GM19395 (cell line): ENCODE measurements around the gene RPL13.

Experiments used
- ATAC-seq: cut with Tn5 transposase; IDR thresholded peaks from one replicate; pipeline ENCODE4 v1.9.1; 2021; ENCODE audit warnings: mild to moderate bottlenecking, moderate library complexity; ENCODE audit not compliant: unreplicated experiment

The RPL13 gene

GRCh38 chr16:89545044-89545830 is 15.2 kb upstream of the RPL13 start:
- no peak for ATAC-seq

GRCh38 chr16:89545831-89546574 is 14.5 kb upstream of the RPL13 start:
- ATAC-seq, result no peak

- no peak for ATAC-seq
Measured at GRCh38 chr16:89546781-89547180, 13.7 kb upstream of the RPL13 start.

- ATAC-seq, result no peak
Measured at GRCh38 chr16:89547291-89547690, 13.2 kb upstream of the RPL13 start.

- no peak for ATAC-seq
Measured at GRCh38 chr16:89547860-89548259, 12.6 kb upstream of the RPL13 start.

- no peak for ATAC-seq
Measured at GRCh38 chr16:89548344-89549006, 12.0 kb upstream of the RPL13 start.

GRCh38 chr16:89549007-89549700 is 11.3 kb upstream of the RPL13 start:
- ATAC-seq, result no peak

GRCh38 chr16:89550421-89551007 is 10.0 kb upstream of the RPL13 start:
- no peak for ATAC-seq

- ATAC-seq, result no peak
Measured at GRCh38 chr16:89552329-89552728, 8.2 kb upstream of the RPL13 start.

- no peak for ATAC-seq
Measured at GRCh38 chr16:89552913-89553312, 7.6 kb upstream of the RPL13 start.

- no peak for ATAC-seq
Measured at GRCh38 chr16:89553733-89554132, 6.7 kb upstream of the RPL13 start.

- ATAC-seq, result no peak
Measured at GRCh38 chr16:89554343-89554742, 6.1 kb upstream of the RPL13 start.

GRCh38 chr16:89555265-89555664 is 5.2 kb upstream of the RPL13 start:
- ATAC-seq, result no peak

- ATAC-seq, result no peak
Measured at GRCh38 chr16:89555780-89556179, 4.7 kb upstream of the RPL13 start.

- no peak for ATAC-seq
Measured at GRCh38 chr16:89556750-89557689, 3.5 kb upstream of the RPL13 start.

GRCh38 chr16:89557690-89558490 is 2.6 kb upstream of the RPL13 start:
- ATAC-seq, result no peak

- no peak for ATAC-seq
Measured at GRCh38 chr16:89561142-89561883, 831 bp downstream of the RPL13 start.

- no peak for ATAC-seq
Measured at GRCh38 chr16:89561884-89562599, 1.6 kb downstream of the RPL13 start.
